ENCODE results near the gene HMGN2.

DNA sequence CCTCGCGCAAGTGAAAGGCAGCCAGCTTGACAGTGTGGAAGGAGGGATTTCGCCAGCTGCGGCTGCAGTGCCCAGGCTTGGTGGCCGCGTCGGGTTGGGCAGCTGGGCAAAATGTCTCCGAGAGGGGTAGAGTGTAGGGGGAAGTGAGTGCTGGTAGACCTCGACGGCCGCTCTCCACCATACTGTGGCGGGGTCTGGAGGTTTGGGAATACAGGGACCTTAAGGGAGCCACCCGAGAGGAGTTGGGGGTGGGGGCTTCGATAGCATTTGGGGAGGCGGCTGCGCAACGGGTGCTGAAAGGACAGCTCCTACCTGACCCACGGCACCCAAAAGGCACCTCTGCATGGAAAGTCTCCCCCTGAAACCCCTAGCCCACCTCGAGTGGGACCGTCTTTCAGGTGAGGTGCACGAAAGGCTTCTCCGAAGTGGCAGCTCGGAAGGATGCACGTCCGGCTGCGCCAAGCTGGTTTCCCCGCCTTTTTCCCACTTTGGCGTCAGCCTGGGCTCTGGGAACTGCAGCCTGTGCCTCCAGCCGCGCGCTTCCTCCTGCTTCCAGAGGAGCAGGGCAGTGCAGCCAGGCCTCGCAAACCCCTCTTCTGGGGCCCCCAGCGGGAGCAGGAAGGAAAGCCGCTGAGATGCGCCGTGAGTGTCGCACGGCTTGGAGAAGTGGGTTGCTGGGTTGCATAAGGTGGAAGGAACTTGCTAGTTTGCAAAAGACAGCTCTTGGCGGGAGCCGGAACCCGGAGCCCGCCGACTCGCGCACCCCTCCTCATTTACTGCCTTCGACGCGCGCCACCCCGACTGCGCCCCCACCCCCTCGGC, 531 bp upstream of the HMGN2 start:
- TF ChIP-seq POLR2A (IDR thresholded peaks at IDR 0.05) = no peak
- TF ChIP-seq, protein P1, sequence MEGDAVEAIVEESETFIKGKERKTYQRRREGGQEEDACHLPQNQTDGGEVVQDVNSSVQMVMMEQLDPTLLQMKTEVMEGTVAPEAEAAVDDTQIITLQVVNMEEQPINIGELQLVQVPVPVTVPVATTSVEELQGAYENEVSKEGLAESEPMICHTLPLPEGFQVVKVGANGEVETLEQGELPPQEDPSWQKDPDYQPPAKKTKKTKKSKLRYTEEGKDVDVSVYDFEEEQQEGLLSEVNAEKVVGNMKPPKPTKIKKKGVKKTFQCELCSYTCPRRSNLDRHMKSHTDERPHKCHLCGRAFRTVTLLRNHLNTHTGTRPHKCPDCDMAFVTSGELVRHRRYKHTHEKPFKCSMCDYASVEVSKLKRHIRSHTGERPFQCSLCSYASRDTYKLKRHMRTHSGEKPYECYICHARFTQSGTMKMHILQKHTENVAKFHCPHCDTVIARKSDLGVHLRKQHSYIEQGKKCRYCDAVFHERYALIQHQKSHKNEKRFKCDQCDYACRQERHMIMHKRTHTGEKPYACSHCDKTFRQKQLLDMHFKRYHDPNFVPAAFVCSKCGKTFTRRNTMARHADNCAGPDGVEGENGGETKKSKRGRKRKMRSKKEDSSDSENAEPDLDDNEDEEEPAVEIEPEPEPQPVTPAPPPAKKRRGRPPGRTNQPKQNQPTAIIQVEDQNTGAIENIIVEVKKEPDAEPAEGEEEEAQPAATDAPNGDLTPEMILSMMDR (IDR thresholded peaks at IDR 0.05) = no peak
